HG02678 (cell line): Measurements from ENCODE around the gene SPACDR.
A peak's percentile ranks its signal among the peaks of the same experiment; 100 is the strongest.

ENCODE experiments used
- ATAC-seq: cut with Tn5 transposase; IDR thresholded peaks from one replicate; pipeline ENCODE4 v1.9.1; 2021; ENCODE audit warnings: mild to moderate bottlenecking, moderate library complexity; ENCODE audit not compliant: unreplicated experiment

Gene SPACDR

GRCh38 chr7:100419660-100420226, 44.3 kb downstream of the SPACDR start:
- ATAC-seq = no peak

- no peak for ATAC-seq
Observed at GRCh38 chr7:100418930-100419659, 45.0 kb downstream of the SPACDR start.

- no peak for ATAC-seq
Observed at GRCh38 chr7:100415448-100415847, 48.6 kb downstream of the SPACDR start.

DNA sequence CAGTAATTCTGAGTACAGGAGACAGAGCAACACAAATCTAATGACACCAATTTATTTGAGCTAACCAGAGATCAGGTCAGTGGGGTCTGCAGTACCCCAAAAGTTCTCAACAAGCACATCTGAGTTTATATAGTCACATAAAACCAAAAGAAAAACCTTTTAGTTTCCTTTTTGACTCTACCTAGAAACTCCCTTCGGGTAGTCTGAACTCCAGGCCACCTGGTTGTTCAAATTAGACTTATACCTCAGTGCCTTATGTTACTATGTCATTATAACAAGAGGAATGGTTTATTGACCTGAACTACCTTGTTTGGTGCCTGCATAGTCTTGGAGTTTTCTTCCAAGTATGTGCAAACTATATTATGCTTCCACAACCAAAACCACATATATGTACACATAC, 50.2 kb downstream of the SPACDR start:
- no peak for ATAC-seq

GRCh38 chr7:100413346-100413745, 50.7 kb downstream of the SPACDR start:
- ATAC-seq = no peak

DNA sequence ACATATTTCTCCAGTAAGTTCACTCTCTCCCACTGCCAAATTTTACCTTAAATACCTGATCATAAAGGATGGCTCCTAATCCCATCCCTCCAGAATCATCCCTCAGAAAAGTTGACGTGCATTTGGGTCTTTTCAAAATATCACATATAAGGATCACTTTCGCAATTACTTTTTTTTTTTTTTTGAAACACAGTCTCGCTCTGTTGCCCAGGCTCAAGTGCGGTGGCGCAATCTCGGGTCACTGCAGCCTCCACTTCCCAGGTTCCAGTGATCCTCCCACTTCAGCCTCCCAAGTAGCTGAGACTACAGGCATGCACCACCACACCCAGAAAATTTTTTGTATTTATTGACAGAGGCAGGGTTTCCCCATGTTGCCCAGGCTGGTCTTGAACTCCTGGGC, 53.0 kb downstream of the SPACDR start:
- no peak for ATAC-seq

DNA sequence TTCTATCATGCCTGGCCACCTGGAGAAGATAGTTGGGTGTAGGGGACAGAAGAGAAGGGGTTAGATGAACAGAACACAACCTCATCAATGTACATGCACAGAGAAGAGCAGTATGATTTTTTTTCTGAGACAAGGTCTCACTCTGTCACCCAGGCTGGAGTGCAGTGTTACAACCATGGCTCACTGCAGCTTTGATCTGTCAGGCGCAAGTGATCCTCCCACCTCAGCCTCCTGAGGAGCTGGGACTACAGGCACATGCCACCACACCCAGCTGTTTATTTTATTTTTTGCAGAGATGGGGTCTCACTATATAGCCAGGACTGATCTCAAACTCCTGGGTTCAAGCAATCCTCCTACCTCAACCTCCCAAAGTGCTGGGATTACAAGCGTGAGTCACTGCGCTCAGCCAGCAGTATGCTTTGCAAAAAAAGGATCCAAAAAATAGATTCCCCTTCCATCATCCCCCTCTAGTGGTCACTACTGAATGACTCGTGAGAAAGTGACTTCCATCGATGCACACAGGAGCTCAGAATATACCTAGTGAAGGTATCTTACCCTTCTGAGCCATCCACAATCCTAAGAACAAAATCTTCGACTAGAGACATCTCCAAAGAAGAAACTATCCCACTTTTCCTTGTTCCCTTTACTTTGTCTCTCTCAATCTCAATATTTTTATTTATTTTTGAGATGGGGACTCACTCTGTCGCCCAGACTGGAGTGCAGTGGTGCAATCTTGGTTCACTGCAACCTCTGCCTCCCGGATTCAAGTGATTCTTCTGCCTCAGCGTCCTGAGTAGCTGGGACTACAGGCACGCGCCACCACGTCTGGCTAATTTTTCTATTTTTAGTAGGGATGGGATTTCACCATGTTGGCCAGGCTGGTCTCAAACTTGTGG, 56.5 kb downstream of the SPACDR start:
- ATAC-seq = peak; percentile 56

DNA sequence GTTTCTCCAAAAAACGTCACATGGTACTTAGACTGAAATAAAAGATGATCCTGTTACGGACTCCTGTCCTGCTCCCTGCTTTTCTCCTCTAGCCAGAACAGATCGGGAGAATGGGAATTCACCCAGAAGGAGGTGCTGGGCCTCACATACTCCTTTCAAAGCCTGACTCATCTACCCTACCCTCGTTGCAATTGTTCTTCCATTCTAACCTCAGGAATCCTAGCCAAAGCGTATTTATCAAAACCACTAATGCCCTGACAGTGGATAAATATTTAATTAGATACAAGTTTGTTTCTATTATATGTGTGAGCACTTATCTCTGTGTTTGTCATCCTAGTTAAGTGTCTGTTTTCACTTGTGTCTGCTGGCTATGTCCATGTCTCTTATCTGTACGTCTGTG, 57.3 kb downstream of the SPACDR start:
- no peak for ATAC-seq
